Rectal smooth muscle tissue (tissue), 1 donor: ENCODE data around the gene AHRR.

ENCODE experiments used
- H3K27ac ChIP-seq: one replicate; pipeline ENCODE4 v1.7.0; 2013; ENCODE audit warnings: low read depth, low read length, inconsistent platforms
- H3K27me3 ChIP-seq: one replicate; pipeline ENCODE4 v1.7.0; 2013; ENCODE audit warnings: low read length; ENCODE audit not compliant: control insufficient read depth, insufficient read depth
- H3K36me3 ChIP-seq: one replicate; pipeline ENCODE4 v1.7.0; 2013; ENCODE audit warnings: low read length; ENCODE audit not compliant: control insufficient read depth, insufficient read depth
- H3K4me1 ChIP-seq: one replicate; pipeline ENCODE4 v1.7.0; 2013; ENCODE audit warnings: low read length; ENCODE audit not compliant: control insufficient read depth, insufficient read depth
- H3K4me3 ChIP-seq: one replicate; pipeline ENCODE4 v1.7.0; 2013; ENCODE audit warnings: low read length
- H3K9ac ChIP-seq: one replicate; pipeline ENCODE4 v1.7.0; 2013; ENCODE audit warnings: low read length

Gene AHRR

GRCh38 chr5:355958-356357 lies 34.4 kb downstream of the AHRR start:
- Histone ChIP-seq H3K36me3 (no peaks in the 10 kb centered on the region), H3K4me1 (no peaks in the 10 kb centered on the region), H3K27me3 (no peaks in the 10 kb centered on the region), H3K9ac (no peak overlapping the region), H3K27ac (no peak overlapping the region), H3K4me3 (no peak overlapping the region)

- no peak overlapping the region for H3K9ac ChIP-seq
- no peak overlapping the region for H3K4me3 ChIP-seq
- no peak overlapping the region for H3K27ac ChIP-seq
- no peaks in the 10 kb centered on the region for H3K4me1 ChIP-seq
- no peaks in the 10 kb centered on the region for H3K36me3 ChIP-seq
- no peaks in the 10 kb centered on the region for H3K27me3 ChIP-seq
These were observed 37.9 kb downstream of the AHRR start for GRCh38 chr5:359301-359897.

GRCh38 chr5:360257-361027 lies 38.9 kb downstream of the AHRR start:
- H3K4me1 ChIP-seq = no peaks in the 10 kb centered on the region
- H3K4me3 ChIP-seq = no peak overlapping the region
- H3K9ac ChIP-seq = no peak overlapping the region
- no peak overlapping the region for H3K27ac ChIP-seq
- H3K36me3 ChIP-seq = no peaks in the 10 kb centered on the region
- no peaks in the 10 kb centered on the region for H3K27me3 ChIP-seq

- Histone ChIP-seq H3K4me3 (no peak overlapping the region), H3K36me3 (no peaks in the 10 kb centered on the region), H3K9ac (no peak overlapping the region), H3K27me3 (no peaks in the 10 kb centered on the region), H3K4me1 (no peaks in the 10 kb centered on the region), H3K27ac (no peak overlapping the region)
These were observed 40.7 kb downstream of the AHRR start for GRCh38 chr5:362189-362588.

- Histone ChIP-seq H3K27ac (no peak overlapping the region), H3K4me3 (no peak overlapping the region), H3K36me3 (no peaks in the 10 kb centered on the region), H3K4me1 (no peaks in the 10 kb centered on the region), H3K27me3 (no peaks in the 10 kb centered on the region), H3K9ac (no peak overlapping the region)
These were observed 41.7 kb downstream of the AHRR start for GRCh38 chr5:362978-363765.

GRCh38 chr5:364497-364896 lies 43.0 kb downstream of the AHRR start:
- no peak overlapping the region for H3K9ac ChIP-seq
- no peaks in the 10 kb centered on the region for H3K4me1 ChIP-seq
- no peaks in the 10 kb centered on the region for H3K36me3 ChIP-seq
- no peaks in the 10 kb centered on the region for H3K27me3 ChIP-seq
- no peak overlapping the region for H3K4me3 ChIP-seq
- no peak overlapping the region for H3K27ac ChIP-seq

GRCh38 chr5:366541-367357 lies 45.2 kb downstream of the AHRR start:
- H3K27ac ChIP-seq = no peak overlapping the region

GRCh38 chr5:367358-368130 lies 46.0 kb downstream of the AHRR start:
- Histone ChIP-seq H3K36me3 (no peaks in the 10 kb centered on the region), H3K27ac (no peak overlapping the region), H3K27me3 (no peaks in the 10 kb centered on the region), H3K9ac (no peak overlapping the region), H3K4me3 (no peak overlapping the region), H3K4me1 (no peaks in the 10 kb centered on the region)

More at GRCh38 chr5:366541-367357, 45.2 kb downstream of the AHRR start:
- no peaks in the 10 kb centered on the region for H3K36me3 ChIP-seq
- H3K27me3 ChIP-seq = no peaks in the 10 kb centered on the region
- H3K4me1 ChIP-seq = no peaks in the 10 kb centered on the region
- no peak overlapping the region for H3K9ac ChIP-seq
- no peak overlapping the region for H3K4me3 ChIP-seq

GRCh38 chr5:368183-369084 lies 46.9 kb downstream of the AHRR start:
- Histone ChIP-seq H3K27me3 (no peaks in the 10 kb centered on the region), H3K4me3 (no peak overlapping the region), H3K36me3 (no peaks in the 10 kb centered on the region), H3K27ac (no peak overlapping the region), H3K9ac (no peak overlapping the region), H3K4me1 (no peaks in the 10 kb centered on the region)

GRCh38 chr5:369151-369868 lies 47.8 kb downstream of the AHRR start:
- Histone ChIP-seq H3K4me1 (no peaks in the 10 kb centered on the region), H3K4me3 (no peak overlapping the region), H3K9ac (no peak overlapping the region), H3K36me3 (no peaks in the 10 kb centered on the region), H3K27ac (no peak overlapping the region), H3K27me3 (peaks cover 1% of the 10 kb centered on the region)
